ENCODE results near the gene DDX20. TPM values are rescaled to one million over a fixed set of nuclear protein-coding genes. Genes with fewer than 3 reads are reported as not detected.
A peak's percentile ranks its signal among the peaks of the same experiment; 100 is the strongest.

DDX20 gene
- total and polyA plus RNA-seq, 2 experiments from 2014 or later: 11.5 to 34.0 TPM

GRCh38 chr1:111729946-111730681 is 25.6 kb upstream of the DDX20 start:
- Histone ChIP-seq H3K27me3 (no peaks in the 10 kb centered on the region), H3K36me3 (peaks cover 4% of the 10 kb centered on the region), H3K27ac (peak overlapping the region; percentile 85), H3K4me3 (no peak overlapping the region), H3K4me1 (ENCODE audit: low read depth) (peaks cover 24% of the 10 kb centered on the region), H3K9me3 (ENCODE audit: low read depth) (no peaks in the 10 kb centered on the region)
- no peak for TF ChIP-seq CTCF (IDR thresholded peaks at IDR 0.05; ENCODE audit: low read depth, low read length)
- peak in 1 of 2 donors; percentile 24 for DNase-seq (ENCODE audit: low read depth in 1 of 2, low spot score in 1 of 2)

GRCh38 chr1:111730706-111731105 is 25.0 kb upstream of the DDX20 start:
- H3K27me3 ChIP-seq: no peaks in the 10 kb centered on the region
- DNase-seq (ENCODE audit: low read depth in 1 of 2, low spot score in 1 of 2): no peak
- H3K9me3 ChIP-seq (ENCODE audit: low read depth): no peaks in the 10 kb centered on the region
- H3K4me3 ChIP-seq: no peak overlapping the region
- peaks cover 20% of the 10 kb centered on the region for H3K4me1 ChIP-seq (ENCODE audit: low read depth)
- H3K27ac ChIP-seq: peak overlapping the region; percentile 85
- TF ChIP-seq CTCF (IDR thresholded peaks at IDR 0.05; ENCODE audit: low read depth, low read length): no peak
- H3K36me3 ChIP-seq: peaks cover 4% of the 10 kb centered on the region

- H3K4me1 ChIP-seq (ENCODE audit: low read depth): peaks cover 31% of the 10 kb centered on the region
- no peak overlapping the region for H3K27ac ChIP-seq
- H3K9me3 ChIP-seq (ENCODE audit: low read depth): no peaks in the 10 kb centered on the region
- no peak overlapping the region for H3K4me3 ChIP-seq
- peaks cover 4% of the 10 kb centered on the region for H3K36me3 ChIP-seq
- TF ChIP-seq CTCF (IDR thresholded peaks at IDR 0.05; ENCODE audit: low read depth, low read length): no peak
- no peaks in the 10 kb centered on the region for H3K27me3 ChIP-seq
- DNase-seq (ENCODE audit: low read depth in 1 of 2, low spot score in 1 of 2): no peak
Observed at GRCh38 chr1:111731956-111732355, 23.7 kb upstream of the DDX20 start.

GRCh38 chr1:111732718-111733117 is 23.0 kb upstream of the DDX20 start:
- no peak for TF ChIP-seq CTCF (IDR thresholded peaks at IDR 0.05; ENCODE audit: low read depth, low read length)
- no peak for DNase-seq (ENCODE audit: low read depth in 1 of 2, low spot score in 1 of 2)
- no peaks in the 10 kb centered on the region for H3K36me3 ChIP-seq
- no peaks in the 10 kb centered on the region for H3K27me3 ChIP-seq
- H3K9me3 ChIP-seq (ENCODE audit: low read depth): no peaks in the 10 kb centered on the region
- peaks cover 38% of the 10 kb centered on the region for H3K4me1 ChIP-seq (ENCODE audit: low read depth)
- H3K4me3 ChIP-seq: no peak overlapping the region
- H3K27ac ChIP-seq: no peak overlapping the region

GRCh38 chr1:111733183-111733991 is 22.3 kb upstream of the DDX20 start:
- DNase-seq (ENCODE audit: low read depth in 1 of 2, low spot score in 1 of 2): peak in 1 of 2 donors; percentile 92
- no peak for TF ChIP-seq CTCF (IDR thresholded peaks at IDR 0.05; ENCODE audit: low read depth, low read length)
- Histone ChIP-seq H3K4me1 (ENCODE audit: low read depth) (peaks cover 42% of the 10 kb centered on the region), H3K27me3 (no peaks in the 10 kb centered on the region), H3K9me3 (ENCODE audit: low read depth) (no peaks in the 10 kb centered on the region), H3K36me3 (no peaks in the 10 kb centered on the region), H3K4me3 (no peak overlapping the region), H3K27ac (no peak overlapping the region)
